K562 (cell line): Measurements from ENCODE around the gene NCAM2. TPM values are rescaled to one million over a fixed set of nuclear protein-coding genes. Genes with fewer than 3 reads are reported as not detected.

Experiments
- ARID3A ChIP-seq: IDR thresholded peaks from 2 replicates; pipeline ENCODE4 v1.6.1; 2012; ENCODE audit warnings: low read depth, low read length, improper control_type of control experiment, borderline replicate concordance
- C11orf30 ChIP-seq: fragments of 450-650 bp; IDR thresholded peaks from 2 replicates; pipeline ENCODE4 v1.6.1; 2016; ENCODE audit warnings: low read depth, mild to moderate bottlenecking
- CHAMP1 ChIP-seq: fragments of 450-650 bp; IDR thresholded peaks from 2 replicates; pipeline ENCODE4 v1.6.1; 2016; ENCODE audit warnings: mild to moderate bottlenecking
- CREB1 ChIP-seq, 2 experiments: sonication (generic) in 1 of 2; formaldehyde crosslinking in 1 of 2; IDR thresholded peaks; 2 replicates each; pipeline versions ENCODE4 v1.6.1 to v1.8.0; 2012 to 2022; ENCODE audit warnings: inconsistent platforms in 1 of 2, mild to moderate bottlenecking in 1 of 2, missing genetic modification reagents in 1 of 2, moderate library complexity in 1 of 2
- CTBP1 ChIP-seq: fragments of 450-650 bp; IDR thresholded peaks from 2 replicates; pipeline ENCODE4 v1.6.1; 2016; ENCODE audit warnings: borderline replicate concordance
- NFE2 ChIP-seq: IDR thresholded peaks from 2 replicates; pipeline ENCODE4 v1.6.1; 2014; ENCODE audit warnings: antibody characterized with exemption, low read depth
- POLR2H ChIP-seq: IDR thresholded peaks from 2 replicates; pipeline ENCODE4 v1.6.1; 2016; ENCODE audit warnings: missing genetic modification characterization, low read depth, mild to moderate bottlenecking, control low read depth, missing compliant biosample characterization, moderate library complexity
- ZNF561 ChIP-seq: fragments of 450-650 bp; formaldehyde crosslinking; conservative IDR thresholded peaks from 2 replicates; pipeline ENCODE4 v1.4.0; 2020; ENCODE audit warnings: mild to moderate bottlenecking, moderate library complexity
- polyA plus RNA-seq, 8 experiments: library from polyadenylated mRNA; depleted of rRNA in 4 of 8; stranded (reverse) in 5 of 8; unstranded in 3 of 8; fragments of >200 nt; fragmentation: Nextera tagmentation in 2 of 8; fragmentation: Illumina TruSeq in 1 of 8; extraction: Ambion mirVana in 2 of 8; extraction: Trizol in 1 of 8; gene quantifications; 2 replicates each; pipeline versions ENCODE4 v1.2.1 to v1.2.3, GENCODE V29; 2011 to 2014; ENCODE audit warnings: inconsistent platforms in 1 of 8, missing spikeins in 1 of 8
- total RNA-seq, 7 experiments: library from RNA; depleted of rRNA in 6 of 7; stranded (reverse); fragments of >200 nt in 6 of 7; fragmentation: Illumina TruSeq in 2 of 7; extraction: Trizol in 2 of 7; gene quantifications; 2 replicates each; pipeline versions ENCODE4 v1.2.1 to v1.2.3, GENCODE V29; 2011 to 2021; ENCODE audit warnings: low replicate concordance in 1 of 7

NCAM2 gene
- total and polyA plus RNA-seq, 9 of the 15 experiments (the other 6 are each of a cell fraction or from before 2014, with no cell fraction given), result 14.0 to 58.2 (median 27.8) TPM

- peak; percentile 67; the same call in 1 of the 2 replicates for TF ChIP-seq CHAMP1
- peak; percentile 87 for TF ChIP-seq C11orf30
- TF ChIP-seq POLR2H (tag), result no peak
- peak; percentile 73 for TF ChIP-seq NFE2
- peak; percentile 18; the same call in 1 of the 2 replicates for TF ChIP-seq CREB1 (IDR thresholded peaks at IDR 0.05)
- TF ChIP-seq CREB1 (CRISPR knock-in tag; IDR thresholded peaks at IDR 0.05), result 0 out of 2 replicates have a peak, but pooled peaks have one; percentile 18
- TF ChIP-seq ZNF561 (CRISPR knock-in tag), result no peak
- peak; percentile 48; the same call in 1 of the 2 replicates for TF ChIP-seq CTBP1
- TF ChIP-seq ARID3A, result 0 out of 2 replicates have a peak, but pooled peaks have one; percentile 37
- TF ChIP-seq, all 486 proteins: peak for 25
Observed at GRCh38 chr21:21179619-21180298, 181.6 kb downstream of the NCAM2 start (continued).
